ENCODE data around the gene NCAM2. TPM values are rescaled to one million over a fixed set of nuclear protein-coding genes. Genes with fewer than 3 reads are reported as not detected.

Gene NCAM2
- total RNA-seq, 1 donor from 2014 or later, result 0.53 TPM

DNA sequence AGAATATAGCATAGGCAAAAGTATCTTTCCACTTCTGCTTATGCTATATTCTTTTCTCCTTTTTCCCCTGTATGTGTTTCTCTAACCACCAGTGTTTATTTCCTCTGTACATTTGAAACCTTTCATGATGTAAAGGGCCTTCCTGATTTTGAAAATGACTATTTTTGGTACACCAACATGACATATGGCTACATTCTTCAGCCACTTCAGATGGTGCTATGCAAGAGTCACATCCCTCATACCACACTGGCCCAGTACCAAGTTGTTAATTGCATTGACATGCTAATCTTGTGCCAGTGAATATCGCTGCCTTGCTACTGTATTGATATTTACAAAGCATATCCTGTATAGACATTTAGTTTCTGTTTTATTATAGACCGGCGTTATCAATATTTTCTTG lies 408.7 kb downstream of the NCAM2 start:
- DNase-seq (ENCODE audit: low spot score), result no peak
- ATAC-seq, result no peak

DNA sequence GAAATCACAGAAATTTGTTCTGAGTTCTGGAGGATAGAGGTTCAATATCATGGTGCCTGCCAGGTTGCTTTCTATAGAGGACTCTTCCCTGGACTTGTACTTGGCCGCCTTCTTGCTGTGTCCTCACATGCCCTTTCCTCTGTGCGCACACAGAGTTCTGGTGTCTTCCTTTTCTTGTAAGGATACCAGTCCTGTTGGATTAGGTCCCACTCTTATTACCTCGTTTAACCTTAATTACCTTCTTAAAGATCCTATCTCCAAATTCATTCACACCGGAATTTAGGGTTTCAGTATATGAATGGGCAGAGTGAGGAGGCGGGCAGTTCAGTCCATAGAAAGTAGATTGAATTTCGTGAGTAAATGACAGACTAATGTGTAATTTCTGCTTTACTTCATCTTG lies 413.9 kb downstream of the NCAM2 start:
- DNase-seq (ENCODE audit: low spot score), result no peak
- no peak for ATAC-seq

DNA sequence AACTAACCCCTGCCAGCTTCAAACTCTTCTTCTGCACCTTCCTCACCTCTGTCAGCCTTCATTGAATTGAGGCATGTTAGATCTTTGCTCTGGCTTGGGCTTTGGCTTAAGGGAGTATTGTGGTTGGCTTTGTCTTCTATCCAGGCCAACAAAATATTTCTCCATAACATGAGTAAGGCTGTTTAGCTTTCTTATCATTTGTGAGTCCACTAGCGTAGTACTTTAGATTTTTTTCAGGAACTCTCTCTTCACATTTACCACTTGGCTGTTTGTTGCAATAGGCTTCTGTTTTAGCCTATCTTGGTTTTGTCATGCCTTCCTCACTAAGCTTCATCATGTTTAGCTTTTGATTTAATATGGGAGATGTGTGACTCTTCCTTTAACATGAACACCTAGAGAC lies 417.5 kb downstream of the NCAM2 start:
- no peak for ATAC-seq
- DNase-seq (ENCODE audit: low spot score), result no peak

DNA sequence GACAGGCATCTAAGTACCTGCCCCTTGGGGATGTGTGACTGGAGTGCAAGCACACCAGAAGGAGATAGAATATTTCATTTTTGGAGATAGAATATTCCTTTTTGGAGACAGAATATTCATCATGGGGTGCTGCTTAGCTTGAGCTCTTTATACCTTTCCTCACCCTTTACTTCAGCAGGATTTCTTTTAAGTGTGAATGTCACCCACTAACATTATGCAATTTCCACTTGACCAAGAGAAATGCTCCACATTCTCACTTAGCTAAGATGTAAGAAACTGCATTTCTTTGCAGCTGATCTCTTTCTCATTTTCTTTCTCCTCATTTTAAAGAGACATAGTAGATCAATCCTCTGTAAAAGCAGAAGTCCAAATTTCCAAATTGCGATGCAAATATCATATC lies 436.7 kb downstream of the NCAM2 start:
- ATAC-seq, result no peak

DNA sequence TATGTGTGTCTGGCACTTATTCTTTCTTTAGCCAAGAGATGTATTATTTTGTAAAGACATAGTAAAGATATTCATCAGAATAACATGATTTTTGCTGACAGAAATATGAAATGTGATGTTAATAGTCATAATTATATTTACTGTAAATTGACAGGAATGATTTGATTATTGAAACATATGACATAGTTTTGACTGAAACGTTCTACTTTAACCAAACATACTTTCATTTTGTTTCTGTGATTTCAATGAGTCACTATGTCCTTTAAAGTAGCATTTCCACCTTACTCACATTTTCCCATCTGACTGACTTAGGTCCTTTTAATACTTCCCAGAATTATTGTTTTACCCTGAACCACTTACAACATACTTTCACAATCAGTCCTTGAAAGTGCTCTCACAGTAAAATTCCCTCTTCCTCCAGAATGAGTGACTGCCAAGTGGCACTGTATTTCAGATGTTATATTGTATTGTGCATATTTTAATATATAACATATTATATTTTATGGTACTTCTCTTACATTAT lies 437.9 kb downstream of the NCAM2 start:
- no peak for ATAC-seq
- no peak for DNase-seq (ENCODE audit: low spot score)

More for the DNA sequence above, 436.7 kb downstream of the NCAM2 start:
- DNase-seq (ENCODE audit: low spot score), result no peak

DNA sequence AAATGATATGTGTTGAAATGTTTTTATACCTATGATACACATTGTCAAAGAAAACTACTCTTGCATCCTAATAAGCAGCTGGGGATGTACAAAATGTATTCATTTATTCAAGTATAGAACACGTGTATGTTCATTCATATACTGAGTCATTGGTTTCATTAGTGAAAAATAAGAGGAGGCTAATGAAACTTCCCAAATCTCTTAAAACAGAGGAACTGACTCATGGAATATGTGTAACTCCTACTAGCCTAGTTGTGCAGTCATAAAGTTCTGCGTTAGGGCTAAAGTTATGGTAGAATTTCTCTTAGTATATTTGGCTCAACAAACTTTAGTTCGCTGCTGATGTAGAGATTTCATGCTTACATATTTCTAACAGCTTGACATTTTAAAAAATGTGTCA lies 441.6 kb downstream of the NCAM2 start:
- no peak for ATAC-seq
- DNase-seq (ENCODE audit: low spot score), result no peak

DNA sequence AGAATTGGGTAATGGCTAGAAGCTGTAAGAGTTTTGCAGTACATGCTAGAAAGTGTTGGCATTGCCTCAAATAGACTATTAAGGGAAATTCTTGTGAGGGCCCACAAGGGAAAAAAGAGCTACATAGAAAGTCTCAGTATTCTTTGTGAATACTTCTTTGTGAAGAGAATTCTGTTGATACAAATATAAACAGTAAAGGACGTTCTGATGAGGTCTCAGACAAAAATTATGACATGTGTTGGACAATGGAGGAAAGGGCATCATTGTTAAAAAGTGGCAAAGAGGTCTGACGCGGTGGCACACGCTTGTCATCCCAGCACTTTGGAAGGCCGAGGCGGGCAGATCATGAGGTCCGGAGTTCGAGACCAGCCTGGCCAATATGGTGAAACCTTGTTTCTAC lies 458.9 kb downstream of the NCAM2 start:
- DNase-seq (ENCODE audit: low spot score) (no peak), ATAC-seq (no peak)

DNA sequence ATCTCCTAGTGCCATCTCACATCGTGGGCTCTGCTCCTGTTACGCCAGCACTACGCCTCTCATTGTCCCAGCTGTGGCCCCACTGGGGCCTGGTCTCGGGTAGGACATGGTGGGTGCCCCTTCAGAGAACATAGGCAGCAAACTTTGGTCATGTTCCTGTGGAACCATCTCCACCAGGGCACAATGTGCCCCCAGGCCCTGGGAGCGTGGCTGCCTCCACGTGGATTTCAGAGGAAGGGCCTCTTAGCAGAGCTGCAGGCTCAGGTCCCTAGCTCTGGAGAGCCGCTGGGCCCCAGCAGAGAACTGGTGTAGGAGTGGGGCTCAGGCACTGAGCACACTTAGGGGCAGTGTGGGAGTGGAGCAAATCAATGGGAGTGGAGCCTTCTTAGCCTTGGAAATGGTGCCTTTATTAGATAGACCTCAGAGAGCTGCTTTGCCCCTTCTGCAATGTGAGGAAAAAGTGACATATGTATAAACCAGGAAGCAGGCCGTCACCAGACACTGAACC lies 460.0 kb downstream of the NCAM2 start:
- ATAC-seq, result no peak
- no peak for DNase-seq (ENCODE audit: low spot score)

DNA sequence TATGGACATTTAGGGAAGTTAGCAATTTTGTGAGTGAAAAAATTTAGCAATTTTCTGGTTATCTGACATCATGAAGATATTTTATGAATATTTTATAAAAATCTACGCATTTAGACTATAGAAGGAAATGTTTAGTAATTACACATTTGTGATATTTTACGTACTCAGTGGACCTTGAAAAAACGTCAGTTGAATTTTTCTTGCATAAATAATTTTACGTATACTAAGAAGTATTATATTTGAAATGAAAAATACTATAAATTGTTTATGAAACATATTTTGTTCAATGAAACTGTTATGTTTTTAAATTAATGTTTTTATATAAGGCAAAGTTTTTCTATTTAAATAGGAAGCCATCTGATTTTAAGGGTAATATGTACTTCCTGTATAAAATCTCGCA lies 462.8 kb downstream of the NCAM2 start:
- no peak for ATAC-seq
- no peak for DNase-seq (ENCODE audit: low spot score)

DNA sequence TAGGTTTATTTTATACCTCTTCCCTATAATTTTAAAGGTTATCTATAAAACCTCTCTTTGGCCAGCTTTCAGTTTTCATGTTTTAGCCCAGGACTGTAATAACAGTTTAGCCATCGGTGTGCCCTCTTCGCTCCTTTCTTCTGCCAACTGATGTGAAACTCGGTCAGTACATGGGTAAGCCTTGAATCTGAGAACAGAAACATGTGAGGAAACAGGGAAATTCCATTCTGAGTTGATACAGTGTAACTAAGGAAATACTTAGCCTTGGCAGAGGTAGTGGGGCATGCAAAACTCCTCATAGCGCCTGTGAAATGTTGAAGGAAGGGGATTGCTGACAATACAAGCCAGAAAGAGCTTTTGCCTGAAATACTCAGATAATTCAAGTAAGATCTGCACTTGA lies 465.2 kb downstream of the NCAM2 start:
- no peak for DNase-seq (ENCODE audit: low spot score)
- ATAC-seq, result no peak

DNA sequence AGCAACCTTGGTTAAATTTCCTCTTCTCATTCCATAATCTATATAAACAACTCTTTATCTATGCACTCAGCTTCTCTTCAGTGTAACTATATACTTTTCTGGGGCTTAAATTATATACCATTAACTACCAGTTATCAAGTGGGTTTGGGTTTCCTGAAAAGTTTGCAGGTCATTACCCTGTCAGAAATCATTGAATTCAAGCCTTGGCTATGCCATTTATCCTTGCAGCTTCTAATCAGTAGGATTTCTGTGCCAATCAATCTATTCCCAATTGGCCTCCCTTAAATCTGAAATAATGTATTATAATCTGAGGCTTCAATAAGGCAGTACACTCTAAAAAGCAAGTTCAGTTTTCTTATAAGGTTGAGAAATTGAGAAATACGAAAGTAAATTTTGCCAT lies 466.5 kb downstream of the NCAM2 start:
- DNase-seq (ENCODE audit: low spot score) (no peak), ATAC-seq (no peak)

DNA sequence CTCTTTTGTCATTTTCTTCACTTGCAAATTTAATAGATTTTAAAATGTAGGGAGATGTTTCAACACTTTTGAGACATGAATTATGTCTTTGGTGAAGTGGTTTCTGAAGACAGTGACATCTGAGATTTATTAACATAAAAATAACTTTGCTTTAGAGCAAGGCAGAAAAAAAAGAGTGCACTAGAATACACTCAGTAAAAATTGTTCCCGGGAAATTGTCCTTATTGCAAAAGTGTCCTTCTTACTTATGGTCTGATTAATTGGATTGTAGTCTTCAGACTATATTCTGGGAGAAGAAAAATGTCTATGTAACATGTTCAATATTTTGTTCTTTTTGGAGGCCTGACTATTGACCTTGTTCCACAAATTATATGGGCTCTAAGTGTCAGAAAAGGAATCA lies 468.5 kb downstream of the NCAM2 start:
- no peak for ATAC-seq
- no peak for DNase-seq (ENCODE audit: low spot score)

DNA sequence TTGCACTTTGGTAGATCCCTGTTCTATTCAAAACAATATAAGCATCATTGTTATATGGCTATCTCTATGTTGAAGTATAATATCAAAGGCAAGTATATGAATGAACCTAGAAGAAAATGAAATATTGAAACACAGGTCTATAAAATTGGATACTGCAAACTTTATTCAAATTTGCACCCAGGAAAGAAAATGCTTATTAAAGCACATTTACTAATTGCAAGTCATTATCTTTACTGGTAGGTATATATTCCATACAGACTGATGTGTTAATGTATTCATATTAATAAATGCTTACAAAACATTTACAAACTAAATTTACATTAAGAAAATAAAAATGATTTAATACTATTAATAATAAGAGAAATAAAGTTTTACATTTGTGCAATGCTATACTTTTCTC lies 469.8 kb downstream of the NCAM2 start:
- DNase-seq (ENCODE audit: low spot score) (no peak), ATAC-seq (no peak)

DNA sequence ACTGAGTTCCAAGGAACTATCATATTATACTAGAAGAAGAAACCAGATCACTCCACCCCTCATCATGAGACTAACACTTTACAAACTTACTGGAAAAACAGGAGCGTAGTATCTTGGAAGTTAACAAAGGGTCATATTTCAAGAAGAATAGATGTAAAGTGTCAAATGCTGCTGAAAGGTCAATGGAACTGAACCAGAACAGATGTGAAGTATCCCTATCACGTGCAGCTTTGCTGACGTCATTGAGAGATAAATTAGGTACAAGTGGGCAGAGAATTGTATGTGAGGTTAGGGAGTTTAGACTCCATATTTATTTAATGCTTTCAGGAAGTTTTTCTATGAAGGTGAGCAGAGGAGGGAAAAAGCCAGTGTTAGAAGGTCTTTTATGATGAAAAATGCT lies 483.0 kb downstream of the NCAM2 start:
- ATAC-seq, result no peak
- DNase-seq (ENCODE audit: low spot score), result no peak

DNA sequence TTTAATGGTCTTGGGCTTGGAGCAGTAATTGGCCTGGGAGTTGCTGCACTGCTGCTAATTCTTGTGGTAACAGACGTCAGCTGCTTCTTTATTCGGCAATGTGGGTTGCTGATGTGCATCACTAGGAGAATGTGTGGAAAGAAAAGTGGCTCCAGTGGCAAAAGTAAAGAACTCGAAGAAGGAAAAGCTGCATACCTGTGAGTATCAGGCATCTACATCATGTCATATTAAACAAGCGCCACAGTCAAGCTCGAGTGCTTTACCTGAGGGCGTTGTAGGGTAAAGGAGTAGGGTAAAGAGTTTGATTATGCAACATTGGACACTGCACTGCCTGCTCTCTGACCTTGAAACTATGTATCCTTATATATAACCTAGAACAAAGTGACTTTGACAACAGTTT lies 510.6 kb downstream of the NCAM2 start:
- ATAC-seq (no peak), DNase-seq (ENCODE audit: low spot score) (no peak)

DNA sequence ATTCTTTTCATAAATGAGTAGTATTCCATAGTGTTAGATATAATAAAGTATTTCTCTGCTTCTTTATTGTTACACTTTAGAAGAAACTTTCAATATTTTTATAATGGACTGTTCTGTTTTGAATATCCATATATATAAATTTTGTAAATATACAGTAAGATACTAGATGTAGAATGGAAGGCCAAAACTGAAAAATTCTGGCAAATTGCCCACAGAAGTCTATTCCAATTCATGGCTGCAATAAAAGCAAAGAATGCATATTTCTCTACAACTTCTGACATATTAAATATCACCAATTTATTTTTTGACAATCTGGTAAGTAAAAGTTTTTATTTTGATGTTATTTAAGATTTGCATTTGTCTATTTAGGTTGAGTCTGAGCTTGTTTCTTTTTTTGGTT lies 532.5 kb downstream of the NCAM2 start:
- ATAC-seq, result no peak
- DNase-seq (ENCODE audit: low spot score), result no peak

DNA sequence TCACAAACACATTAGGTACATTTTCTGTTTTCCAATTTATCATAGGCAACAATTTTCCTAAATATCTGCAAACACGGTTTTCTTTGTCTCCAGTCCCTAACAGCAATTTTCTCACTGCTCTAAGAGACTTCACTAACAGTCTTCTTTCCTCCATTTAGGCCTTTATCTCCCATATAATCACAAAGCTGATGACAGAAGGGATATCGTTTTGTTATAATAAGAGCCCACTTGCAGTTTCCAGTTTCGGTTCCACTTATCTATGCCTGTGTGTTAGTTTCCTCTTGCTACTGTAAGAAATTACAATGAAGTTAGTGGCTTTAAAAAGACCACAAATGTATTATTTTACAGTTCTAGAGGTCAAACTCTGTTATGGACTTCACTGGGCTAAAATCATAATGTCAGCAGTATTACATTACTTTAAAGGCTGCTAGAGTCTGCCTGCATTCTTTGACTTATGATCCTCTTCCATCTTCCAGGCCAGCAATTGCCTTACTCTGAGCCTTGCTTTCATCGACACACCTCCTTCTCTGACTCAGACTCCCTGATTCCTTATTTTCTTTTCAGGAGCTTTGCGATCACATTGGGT lies 549.3 kb downstream of the NCAM2 start:
- ATAC-seq (no peak), DNase-seq (ENCODE audit: low spot score) (no peak)

DNA sequence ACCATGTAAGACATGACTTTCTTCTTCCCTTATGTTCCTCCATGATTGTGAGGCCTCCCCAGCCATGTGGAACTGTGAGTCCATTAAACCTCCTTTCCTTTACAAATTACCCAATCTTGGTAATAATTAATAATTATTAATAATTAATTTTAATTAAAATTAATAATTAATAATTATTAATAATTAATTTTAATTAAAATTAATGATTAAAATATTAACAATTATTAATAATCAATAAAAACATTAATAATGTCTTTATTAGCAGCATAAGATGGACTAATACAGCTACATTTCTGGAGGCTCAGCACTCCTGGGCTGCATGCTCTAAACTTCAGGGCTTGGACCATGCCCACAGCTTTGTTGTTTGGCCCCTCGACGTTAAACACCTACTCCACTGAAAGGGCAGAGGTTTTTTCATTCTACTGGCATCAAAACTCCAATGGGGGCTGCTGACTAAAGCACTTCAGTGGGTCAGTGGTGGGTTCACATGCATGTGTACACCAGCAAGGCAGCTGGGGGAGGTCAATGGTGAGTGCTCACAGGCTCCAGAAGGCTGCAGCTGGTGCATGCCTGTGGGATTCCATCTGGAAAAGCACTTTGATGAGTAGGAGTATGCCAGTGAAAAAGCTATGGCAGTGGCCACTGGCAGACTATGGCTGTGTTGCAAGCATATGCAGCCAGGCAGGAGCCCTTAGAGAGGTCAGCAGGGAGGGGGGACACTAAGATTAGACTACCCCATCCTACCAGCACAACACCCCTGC lies 561.3 kb downstream of the NCAM2 start:
- no peak for DNase-seq (ENCODE audit: low spot score)
- ATAC-seq, result no peak

All from left lobe of liver (tissue), 2 donors.